Stimulated activated CD4-positive, alpha-beta T cell treated with anti-CD3 and anti-CD28 coated beads, Interleukin-15, amount 100 ng/mL, for 24 hours (primary cell): Measurements from ENCODE around the gene IL17B.

Experiments used
- DNase-seq: peaks from one replicate; pipeline ENCODE4 v3.0.0-alpha.2; 2020

The IL17B gene

DNA sequence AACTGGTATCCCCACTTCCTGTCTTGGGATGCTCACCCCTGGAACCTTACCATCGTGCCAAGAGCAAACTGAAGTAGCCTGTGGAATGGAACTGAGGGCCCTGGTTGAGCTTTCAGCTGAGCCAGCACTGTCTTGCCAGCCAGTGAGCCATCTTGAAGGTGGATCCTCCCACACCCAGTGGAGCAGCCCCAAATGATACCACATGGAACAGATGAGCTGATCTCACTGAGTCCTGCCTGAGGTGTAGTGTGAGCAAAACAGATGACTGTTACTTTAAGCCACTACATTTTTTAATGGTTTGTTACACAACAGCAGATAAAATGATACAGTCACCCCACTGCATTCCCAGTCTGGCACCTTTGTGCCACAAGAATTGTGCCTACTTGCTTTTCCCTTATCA is 23.4 kb downstream of the IL17B start:
- peak; percentile 32 for DNase-seq

DNA sequence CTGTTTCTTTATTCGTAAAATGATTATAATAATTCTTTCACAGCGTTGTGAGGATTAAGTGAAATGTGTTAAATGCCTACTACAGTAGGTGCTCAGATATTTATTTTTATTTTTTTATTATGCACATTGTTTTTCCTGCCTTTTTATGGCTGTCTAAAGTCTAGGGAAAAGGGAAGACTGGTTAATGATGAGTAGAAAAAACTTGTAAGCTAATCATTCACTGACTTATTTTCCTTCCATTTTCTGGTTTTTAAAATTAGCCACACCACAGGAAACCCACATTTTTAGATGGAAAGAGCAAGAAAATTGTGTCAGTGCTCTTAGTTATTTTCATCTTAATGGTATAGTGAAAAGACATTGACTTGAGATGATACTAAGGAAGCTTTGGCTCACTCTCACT is 25.2 kb downstream of the IL17B start:
- no peak for DNase-seq

DNA sequence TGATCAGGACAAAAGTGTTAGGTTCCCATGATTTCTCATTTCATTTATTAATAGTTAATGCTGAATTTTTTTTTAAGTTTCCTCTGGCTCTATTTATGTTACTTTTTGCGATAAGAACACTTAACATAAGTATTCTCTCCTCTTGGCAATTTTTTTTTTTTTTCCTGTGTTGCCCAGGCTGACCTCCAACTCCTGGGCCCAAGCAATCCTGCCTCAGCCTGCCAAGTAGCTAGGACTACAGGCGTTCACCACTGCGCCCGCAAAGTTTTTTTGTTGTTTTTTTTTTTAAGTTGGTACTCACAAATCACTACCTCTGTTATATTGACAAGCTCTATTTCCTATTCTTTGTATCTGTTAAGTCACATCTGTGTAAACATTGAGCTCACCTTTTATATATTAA is 26.9 kb downstream of the IL17B start:
- no peak for DNase-seq

DNA sequence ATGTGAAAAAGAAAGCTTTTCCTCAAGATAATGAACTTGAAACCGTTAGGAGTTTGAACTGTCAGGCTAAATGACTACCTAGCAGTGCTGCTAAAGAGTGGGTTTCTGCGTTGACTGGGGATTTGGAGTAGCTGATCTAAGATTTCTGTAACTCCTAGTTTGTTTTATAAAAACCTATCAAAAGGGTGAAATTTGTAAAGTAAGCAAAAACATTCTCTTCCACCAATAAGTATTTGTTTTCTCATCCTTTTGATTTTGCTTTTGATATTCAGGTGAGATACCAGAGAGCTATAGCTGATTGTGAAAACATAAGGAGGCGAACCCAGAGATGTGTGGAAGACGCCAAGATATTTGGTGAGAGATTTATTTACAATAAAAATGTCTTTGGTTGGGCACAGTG is 29.7 kb downstream of the IL17B start:
- no peak for DNase-seq

DNA sequence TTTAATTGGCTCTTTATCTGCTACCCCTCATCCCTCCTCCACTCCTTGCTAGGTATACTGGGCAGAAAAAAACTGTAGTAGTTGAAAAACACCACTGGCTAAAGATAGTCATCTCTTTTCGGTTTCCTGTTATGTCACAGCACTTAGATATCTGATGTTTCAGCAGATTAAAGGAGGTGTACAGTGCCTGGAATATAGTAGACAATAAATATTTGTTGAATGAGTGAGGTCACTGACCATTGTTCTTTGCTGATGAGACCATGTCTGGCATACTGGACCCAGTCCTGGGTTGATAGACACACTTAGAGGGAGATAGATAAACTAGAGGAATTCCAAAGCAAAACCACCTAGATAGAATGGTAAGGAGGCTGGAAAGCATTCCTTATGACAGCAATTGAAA is 30.6 kb downstream of the IL17B start:
- DNase-seq = no peak

DNA sequence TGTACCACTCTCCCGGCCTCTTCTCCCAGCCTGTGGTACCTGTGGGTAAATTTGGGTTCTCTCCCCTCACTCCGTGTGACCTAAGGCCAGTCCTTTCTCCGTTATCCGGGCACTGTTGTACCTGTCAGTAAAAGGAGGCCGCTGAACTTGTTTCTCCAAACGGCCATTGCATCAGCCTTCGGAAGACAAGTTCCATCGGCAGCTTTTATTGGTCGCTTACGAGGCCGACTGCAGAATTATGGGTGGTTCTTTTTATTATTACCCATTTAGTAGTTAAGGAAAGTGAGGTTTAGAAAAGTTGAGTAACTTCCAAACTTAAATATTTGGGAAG is 33.2 kb downstream of the IL17B start:
- peak; percentile 40 for DNase-seq

DNA sequence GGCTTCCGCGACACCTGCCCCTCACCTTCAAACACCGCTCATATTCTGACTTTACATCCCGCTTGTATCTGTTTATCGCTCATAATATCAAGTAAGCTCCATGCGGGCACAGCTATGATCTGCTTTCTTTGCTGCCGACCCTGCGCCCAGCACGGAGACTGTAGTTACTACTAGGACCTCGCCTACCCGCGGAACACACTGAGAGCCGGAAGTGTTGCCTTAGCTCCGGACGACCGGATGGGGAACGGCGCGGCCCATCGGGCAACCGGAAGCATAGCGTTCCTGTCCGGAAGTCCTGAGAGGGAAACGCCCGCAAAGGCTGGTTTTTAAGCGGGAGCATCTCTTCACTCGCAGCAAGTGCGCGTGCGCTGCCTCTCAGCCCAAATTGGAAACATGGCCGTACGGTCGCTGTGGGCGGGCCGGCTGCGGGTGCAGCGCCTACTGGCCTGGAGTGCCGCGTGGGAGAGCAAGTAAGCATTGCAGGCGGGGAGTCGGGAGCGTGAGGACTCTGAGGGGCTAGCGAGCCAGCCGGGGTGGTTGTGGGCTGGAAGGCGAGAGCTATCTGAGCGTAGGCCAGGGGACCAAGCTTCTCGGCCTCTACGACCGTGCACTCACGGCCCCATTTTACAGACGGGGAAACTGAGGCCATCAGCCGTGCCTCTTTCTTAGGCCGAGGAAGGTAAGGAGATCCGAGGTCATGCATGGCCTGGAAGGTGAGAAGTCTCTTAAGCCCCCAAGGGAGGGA is 33.8 kb downstream of the IL17B start, which contains the start of gene GRPEL2:
GRPEL2 (plus strand) TSS at position 353 of the 745 bp plus-strand sequence; CDS start at position 394, 41 bp downstream.
- DNase-seq = peak; percentile 97

DNA sequence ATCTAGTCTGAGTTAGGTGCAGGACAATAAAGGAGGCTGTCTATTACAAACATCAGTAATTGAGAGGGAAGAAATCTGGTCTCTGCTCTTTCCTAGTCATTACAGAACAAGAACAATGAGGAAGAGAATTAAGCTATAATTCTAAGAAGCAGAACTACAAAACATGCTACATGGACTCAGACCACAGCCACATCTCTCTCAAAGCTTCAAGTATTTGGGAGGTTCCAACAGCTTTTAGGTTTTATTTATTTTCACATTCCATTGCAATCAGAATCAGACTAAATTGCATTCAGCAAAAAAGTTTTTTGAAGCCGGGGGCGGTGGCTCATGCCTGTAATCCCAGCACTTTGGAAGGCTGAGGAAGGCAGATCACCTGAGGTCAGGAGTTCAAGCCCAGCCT is 34.9 kb downstream of the IL17B start:
- no peak for DNase-seq

DNA sequence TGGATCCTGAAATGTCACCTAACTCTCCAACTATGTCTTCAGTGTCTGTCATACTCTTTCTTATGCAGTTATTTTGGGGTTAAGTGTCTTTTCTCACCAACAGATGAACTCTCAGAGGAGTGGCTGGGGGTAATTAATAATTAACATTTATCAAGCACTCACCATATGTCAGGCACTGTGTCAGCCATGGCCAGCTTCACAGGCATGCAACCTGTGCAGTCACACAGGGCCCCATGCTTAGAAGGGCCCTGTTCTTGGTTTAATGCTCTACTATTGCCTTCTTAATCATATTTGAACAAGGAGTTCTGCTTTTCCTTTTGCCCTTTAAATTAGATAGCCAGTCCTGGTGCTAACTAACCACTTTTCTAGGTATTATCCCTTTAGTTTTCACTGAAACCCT is 37.2 kb downstream of the IL17B start:
- DNase-seq = no peak

DNA sequence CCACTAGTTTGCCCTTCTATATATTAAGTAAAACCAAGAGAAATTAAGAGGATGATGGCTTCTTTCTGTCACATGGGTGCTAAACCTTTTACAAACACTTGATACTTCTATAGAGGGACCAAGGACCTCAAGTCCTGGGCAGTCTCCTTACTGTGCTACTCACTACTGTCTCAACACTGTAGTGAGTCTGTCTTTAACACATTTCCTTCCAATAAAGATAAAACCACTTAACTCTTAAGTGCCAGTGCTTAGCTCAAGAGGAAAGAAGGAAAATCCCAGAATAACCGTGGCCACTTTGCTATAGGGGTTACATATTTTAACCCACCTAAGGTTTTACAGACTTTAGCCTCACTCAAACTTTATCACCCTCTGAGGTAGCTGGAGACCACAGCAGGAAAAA is 38.2 kb downstream of the IL17B start:
- no peak for DNase-seq

DNA sequence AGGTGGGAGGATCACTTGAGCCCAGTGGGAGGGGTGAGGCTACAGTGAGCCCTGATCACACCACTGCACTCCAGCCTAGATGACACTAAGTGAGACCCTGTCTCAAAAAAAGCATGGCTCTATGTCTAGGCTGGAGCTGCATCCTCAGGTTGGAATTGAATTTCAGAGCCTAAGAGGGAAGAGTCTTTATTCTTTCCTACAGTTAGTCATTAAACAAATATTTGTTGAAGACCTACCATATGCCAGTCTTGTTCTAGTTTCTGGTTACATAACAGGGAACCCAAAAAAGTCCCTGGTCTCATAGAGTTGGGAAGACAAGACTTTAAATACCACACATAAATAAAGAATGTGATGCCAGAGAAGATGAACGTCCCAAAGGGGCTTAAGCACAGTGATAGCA is 40.7 kb downstream of the IL17B start:
- no peak for DNase-seq

DNA sequence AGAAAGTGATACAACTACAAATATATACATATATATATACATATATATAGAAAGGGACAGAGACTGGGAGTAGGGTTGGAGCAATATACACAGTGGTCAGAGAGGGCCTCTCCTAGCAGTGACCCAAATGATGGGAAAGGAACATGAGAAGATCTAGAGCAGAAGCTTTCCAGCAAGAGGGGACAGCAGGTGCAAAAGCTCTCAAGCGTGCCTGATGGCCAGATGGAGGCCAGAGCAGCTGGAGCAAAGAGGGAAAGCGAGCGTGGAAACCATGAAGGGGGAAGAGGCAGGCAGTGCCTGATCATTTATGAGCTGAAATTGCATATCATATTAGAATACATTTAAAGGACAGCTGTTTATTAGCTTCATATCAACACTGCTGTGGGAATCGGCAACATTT is 41.4 kb downstream of the IL17B start:
- no peak for DNase-seq

DNA sequence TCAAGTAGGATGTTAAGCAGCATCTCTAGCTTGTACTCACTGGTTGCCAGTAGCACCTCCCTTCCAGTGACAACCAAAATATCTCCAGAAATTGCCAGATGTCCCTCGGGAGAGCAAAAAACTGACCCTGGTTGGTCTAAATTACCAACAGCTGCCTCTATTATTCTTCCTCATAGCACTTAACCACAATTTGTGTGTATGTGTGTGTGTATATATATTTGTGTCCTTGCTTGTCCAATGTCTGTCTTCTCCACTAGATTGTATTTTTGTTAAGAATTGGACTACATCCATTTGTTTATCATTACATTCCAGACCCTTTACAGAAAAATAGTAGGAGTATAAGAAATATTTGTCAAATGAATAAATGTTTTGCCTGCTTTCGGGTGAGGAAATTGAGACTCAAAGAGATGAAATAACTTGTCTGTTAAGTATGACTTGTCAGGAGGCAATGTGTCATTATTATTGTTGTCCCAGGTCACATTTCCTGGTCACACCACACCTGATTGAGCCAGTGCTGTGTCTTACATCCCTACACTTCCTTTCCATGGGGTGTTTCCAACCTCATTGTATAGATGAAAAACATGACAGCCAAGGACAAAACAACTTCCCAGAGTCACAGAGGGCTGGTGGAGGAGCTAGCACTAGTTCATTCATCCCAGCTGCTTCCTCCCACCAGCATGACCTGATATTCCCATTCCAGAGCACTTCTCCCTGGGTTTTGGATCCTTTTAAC is 45.2 kb downstream of the IL17B start:
- DNase-seq = no peak

DNA sequence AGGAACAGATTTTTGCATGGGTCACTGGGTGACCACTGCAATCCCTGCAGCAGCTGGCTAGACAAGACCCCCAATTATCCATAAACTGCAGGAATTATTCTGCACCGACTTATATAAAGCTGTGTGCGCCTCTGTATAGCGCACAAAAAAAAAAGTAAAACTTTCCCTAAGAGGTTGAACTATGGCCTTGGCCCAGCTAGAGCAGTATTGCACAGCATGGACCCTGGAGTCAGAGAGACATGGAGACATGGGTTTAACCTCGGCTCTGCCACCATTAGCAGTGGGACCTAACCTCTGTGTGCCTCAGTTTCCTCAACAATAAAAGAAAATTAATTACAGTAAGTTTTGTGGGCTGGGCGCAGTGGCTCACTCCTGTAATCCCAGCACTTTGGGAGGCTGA is 50.9 kb downstream of the IL17B start:
- DNase-seq = no peak

DNA sequence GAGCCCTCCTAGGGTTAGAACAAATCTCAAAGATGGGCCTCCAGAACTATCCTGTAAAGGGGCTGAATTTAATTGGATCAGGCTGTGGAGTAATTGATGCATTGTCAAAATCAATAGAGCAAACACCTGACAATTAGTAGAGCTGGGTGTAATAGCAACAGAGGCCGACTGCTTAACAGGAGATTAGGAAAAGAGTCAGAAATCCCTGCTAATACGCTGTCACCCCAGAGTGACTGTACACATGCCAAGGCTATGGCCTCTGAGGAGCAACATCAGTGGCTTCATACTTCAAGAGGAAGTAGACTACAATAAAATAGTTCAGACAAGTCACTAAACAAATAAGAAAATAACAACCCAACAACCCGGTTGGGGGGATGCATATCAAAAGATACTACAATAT is 52.5 kb downstream of the IL17B start:
- no peak for DNase-seq

DNA sequence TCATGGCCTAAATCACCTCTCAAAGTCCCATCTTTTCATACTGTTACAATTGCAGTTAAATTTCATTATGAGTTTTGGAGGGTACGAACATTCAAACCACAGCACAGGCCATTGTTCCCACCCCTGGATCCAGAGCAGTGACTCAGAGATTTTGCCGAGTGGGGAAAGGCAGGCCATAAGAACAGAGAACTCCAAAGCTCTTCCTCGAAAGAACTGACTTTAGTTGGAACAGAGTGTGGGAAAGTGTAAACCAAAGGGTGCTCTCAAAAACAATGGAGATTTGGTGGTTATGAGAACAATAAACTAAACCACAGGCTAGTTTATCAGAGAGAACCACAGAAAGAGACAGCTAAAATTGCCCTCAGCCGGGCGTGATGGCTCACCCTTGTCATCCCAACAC is 53.2 kb downstream of the IL17B start:
- DNase-seq = no peak

DNA sequence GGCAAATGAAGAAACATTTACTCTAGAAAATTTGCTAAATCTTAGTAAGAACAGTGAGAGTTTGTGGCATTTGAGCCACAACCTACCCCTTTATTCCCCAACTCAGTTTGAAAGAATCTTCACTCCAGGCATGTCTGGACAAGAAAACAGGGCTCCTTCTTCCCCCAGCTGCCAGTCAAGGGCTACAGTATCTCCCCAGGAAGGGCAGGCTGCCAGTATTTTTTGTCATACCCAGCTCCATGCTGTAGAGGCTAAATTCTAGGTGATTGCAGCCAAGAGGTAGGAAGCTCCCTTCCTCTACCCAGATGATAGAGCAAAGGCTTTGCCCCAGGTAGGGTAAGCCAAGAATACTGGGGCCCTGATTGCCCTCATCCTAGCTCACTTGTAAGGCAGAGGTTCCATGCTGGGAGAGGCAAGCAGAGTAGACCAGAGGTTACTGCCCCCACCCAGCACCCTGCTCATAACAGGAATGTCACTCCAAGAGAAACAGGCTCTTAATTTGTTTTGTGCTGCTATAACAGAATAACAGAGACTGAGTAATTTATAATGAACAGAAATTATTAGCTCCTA is 53.8 kb downstream of the IL17B start:
- DNase-seq = no peak

DNA sequence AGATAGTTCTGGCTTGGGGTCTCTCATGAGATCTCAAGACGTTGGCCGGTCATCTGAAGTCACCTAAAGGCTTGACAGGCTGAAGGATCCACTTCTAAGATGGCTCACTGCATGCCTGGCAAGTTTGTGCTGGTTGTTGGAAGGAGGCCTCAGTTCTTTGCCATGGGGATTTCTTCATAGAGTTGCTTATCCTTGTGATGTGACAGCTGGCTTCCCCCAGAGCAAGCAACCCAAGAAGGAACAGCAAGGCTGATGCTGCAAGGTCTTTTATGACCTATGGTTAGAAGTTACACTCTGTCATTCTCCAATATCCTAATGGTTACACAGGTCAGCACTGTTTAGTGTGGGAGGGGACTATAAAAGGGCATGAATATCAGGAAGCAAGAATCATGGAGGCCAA is 54.5 kb downstream of the IL17B start:
- no peak for DNase-seq
